ENCODE results near the gene HDAC4.

Gene HDAC4

DNA sequence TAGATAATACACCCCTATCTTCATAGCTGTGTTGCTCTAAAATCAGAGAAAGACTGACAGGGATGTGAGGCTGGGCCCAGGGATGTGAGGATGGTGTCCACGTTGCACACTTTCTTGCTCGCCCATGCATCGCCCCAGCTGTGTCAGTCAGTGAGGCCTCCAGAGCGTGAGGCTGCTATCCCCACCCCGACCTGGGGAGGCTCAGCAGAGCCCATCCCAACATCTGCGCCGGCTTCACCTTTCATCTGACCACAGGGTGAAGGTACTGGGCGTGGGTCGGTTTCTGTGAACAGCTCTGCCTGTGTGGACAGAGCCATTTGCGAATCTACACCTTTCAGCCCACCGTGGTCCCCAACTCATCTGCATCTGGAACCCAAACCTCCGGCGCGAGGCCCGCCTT, 255.7 kb downstream of the HDAC4 start:
- H3K36me3 ChIP-seq (ENCODE audit: control insufficient read depth in 2 of 2, insufficient read depth in 1 of 2, low read length in 2 of 2): peaks cover 0 to 28% of the 10 kb centered on the region in 2 experiments; a peak in 1 of 3 replicates
- H3K9me3 ChIP-seq (ENCODE audit: control insufficient read depth, insufficient read depth, low read depth, low read length): no peaks in the 10 kb centered on the region
- no peak for TF ChIP-seq ZNF239 (tag by site-specific recombination; IDR thresholded peaks at IDR 0.05)
- TF ChIP-seq, protein P1, sequence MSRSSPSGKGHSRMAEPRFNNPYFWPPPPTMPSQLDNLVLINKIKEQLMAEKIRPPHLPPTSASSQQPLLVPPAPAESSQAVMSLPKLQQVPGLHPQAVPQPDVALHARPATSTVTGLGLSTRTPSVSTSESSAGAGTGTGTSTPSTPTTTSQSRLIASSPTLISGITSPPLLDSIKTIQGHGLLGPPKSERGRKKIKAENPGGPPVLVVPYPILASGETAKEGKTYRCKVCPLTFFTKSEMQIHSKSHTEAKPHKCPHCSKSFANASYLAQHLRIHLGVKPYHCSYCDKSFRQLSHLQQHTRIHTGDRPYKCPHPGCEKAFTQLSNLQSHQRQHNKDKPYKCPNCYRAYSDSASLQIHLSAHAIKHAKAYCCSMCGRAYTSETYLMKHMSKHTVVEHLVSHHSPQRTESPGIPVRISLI (tag by site-specific recombination; IDR thresholded peaks at IDR 0.05): no peak
- TF ChIP-seq ZNF473 (tag by site-specific recombination; IDR thresholded peaks at IDR 0.05): no peak
- TF ChIP-seq ZNF555 (tag by site-specific recombination; conservative IDR thresholded peaks at IDR 0.05): no peak
- TF ChIP-seq, protein P2, sequence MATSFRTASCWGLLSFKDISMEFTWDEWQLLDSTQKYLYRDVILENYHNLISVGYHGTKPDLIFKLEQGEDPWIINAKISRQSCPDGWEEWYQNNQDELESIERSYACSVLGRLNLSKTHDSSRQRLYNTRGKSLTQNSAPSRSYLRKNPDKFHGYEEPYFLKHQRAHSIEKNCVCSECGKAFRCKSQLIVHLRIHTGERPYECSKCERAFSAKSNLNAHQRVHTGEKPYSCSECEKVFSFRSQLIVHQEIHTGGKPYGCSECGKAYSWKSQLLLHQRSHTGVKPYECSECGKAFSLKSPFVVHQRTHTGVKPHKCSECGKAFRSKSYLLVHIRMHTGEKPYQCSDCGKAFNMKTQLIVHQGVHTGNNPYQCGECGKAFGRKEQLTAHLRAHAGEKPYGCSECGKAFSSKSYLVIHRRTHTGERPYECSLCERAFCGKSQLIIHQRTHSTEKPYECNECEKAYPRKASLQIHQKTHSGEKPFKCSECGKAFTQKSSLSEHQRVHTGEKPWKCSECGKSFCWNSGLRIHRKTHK (tag by site-specific recombination; IDR thresholded peaks at IDR 0.05): no peak
- no peak for TF ChIP-seq ZNF621 (tag by site-specific recombination; IDR thresholded peaks at IDR 0.05)
- no peak for TF ChIP-seq GLIS2 (tag by site-specific recombination; IDR thresholded peaks at IDR 0.05)
- TF ChIP-seq ZNF37A (tag by site-specific recombination; IDR thresholded peaks at IDR 0.05): no peak
- no peak for TF ChIP-seq ZNF221 (tag by site-specific recombination; IDR thresholded peaks at IDR 0.05; ENCODE audit: borderline replicate concordance)
- TF ChIP-seq, protein P3, sequence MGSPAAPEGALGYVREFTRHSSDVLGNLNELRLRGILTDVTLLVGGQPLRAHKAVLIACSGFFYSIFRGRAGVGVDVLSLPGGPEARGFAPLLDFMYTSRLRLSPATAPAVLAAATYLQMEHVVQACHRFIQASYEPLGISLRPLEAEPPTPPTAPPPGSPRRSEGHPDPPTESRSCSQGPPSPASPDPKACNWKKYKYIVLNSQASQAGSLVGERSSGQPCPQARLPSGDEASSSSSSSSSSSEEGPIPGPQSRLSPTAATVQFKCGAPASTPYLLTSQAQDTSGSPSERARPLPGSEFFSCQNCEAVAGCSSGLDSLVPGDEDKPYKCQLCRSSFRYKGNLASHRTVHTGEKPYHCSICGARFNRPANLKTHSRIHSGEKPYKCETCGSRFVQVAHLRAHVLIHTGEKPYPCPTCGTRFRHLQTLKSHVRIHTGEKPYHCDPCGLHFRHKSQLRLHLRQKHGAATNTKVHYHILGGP (tag by site-specific recombination; IDR thresholded peaks at IDR 0.05): no peak
- TF ChIP-seq ZNF660 (tag by site-specific recombination; IDR thresholded peaks at IDR 0.05): no peak
- TF ChIP-seq ZSCAN23 (tag by site-specific recombination; IDR thresholded peaks at IDR 0.05): no peak
- no peak overlapping the region for H3K27ac ChIP-seq (ENCODE audit: extremely low read depth, low read depth, low read length)
- no peaks in the 10 kb centered on the region for H3K4me1 ChIP-seq (ENCODE audit: control insufficient read depth, insufficient read depth, low read length)
- ChIA-PET POLR2A (no interaction called here), CTCF (interaction anchor here (0.5 to 1.2 kb wide), 4 partner anchors 128 to 875 kb away, joined by 3 to 4 read pairs (median 4); no protein-coding TSS in a partner anchor)
- H3K4me3 ChIP-seq (ENCODE audit: low read depth, low read length): no peak overlapping the region

DNA sequence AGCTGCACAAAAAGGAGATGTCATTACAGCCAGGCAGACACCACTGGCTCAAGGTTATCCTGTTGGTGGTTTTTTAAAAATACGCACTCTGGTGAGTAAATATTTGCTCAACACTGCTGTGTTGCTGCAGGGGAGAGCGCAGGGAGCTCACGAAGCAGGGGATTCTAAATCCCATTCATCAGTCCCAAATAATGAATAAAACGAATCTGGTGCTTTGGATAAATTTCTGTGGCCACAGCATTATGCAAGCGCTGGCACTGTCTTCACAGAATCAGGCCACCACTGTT, 256.2 kb downstream of the HDAC4 start:
- no peak overlapping the region for H3K4me3 ChIP-seq (ENCODE audit: low read depth, low read length)
- POLR2A ChIA-PET: interaction anchor here (0.9 kb wide), 1 partner anchor 256 kb away, joined by 3 read pairs; the partner anchor contains the start of gene HDAC4
- no peaks in the 10 kb centered on the region for H3K9me3 ChIP-seq (ENCODE audit: control insufficient read depth, insufficient read depth, low read depth, low read length)
- CTCF ChIA-PET: interaction anchor here (0.5 to 1.5 kb wide), 8 partner anchors 13 to 876 kb away, joined by 3 to 12 read pairs (median 4); no protein-coding TSS in a partner anchor
- TF ChIP-seq ZNF610 (tag by site-specific recombination; IDR thresholded peaks at IDR 0.05; ENCODE audit: borderline replicate concordance) (no peak), ZNF114 (tag by site-specific recombination; IDR thresholded peaks at IDR 0.05) (no peak), ZIC2 (tag by site-specific recombination; IDR thresholded peaks at IDR 0.05) (no peak), ZNF677 (tag by site-specific recombination; IDR thresholded peaks at IDR 0.05) (no peak), ZNF311 (tag by site-specific recombination; IDR thresholded peaks at IDR 0.05; ENCODE audit: borderline replicate concordance) (no peak), ZNF366 (tag by site-specific recombination; conservative IDR thresholded peaks at IDR 0.05) (no peak), ZNF274 (IDR thresholded peaks at IDR 0.05; ENCODE audit: low read length) (no peak), ZNF274 (tag by site-specific recombination; IDR thresholded peaks at IDR 0.05; ENCODE audit: borderline replicate concordance) (no peak), ZNF341 (tag by site-specific recombination; IDR thresholded peaks at IDR 0.05; ENCODE audit: low read depth) (no peak), SETDB1 (IDR thresholded peaks at IDR 0.05; ENCODE audit: insufficient read length, low read length) (no peak), ZNF843 (tag by site-specific recombination; IDR thresholded peaks at IDR 0.05) (no peak)
- TF ChIP-seq, protein P4, sequence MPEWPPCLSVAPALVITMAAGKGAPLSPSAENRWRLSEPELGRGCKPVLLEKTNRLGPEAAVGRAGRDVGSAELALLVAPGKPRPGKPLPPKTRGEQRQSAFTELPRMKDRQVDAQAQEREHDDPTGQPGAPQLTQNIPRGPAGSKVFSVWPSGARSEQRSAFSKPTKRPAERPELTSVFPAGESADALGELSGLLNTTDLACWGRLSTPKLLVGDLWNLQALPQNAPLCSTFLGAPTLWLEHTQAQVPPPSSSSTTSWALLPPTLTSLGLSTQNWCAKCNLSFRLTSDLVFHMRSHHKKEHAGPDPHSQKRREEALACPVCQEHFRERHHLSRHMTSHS (tag by site-specific recombination; IDR thresholded peaks at IDR 0.05): no peak
- TF ChIP-seq, protein P5, sequence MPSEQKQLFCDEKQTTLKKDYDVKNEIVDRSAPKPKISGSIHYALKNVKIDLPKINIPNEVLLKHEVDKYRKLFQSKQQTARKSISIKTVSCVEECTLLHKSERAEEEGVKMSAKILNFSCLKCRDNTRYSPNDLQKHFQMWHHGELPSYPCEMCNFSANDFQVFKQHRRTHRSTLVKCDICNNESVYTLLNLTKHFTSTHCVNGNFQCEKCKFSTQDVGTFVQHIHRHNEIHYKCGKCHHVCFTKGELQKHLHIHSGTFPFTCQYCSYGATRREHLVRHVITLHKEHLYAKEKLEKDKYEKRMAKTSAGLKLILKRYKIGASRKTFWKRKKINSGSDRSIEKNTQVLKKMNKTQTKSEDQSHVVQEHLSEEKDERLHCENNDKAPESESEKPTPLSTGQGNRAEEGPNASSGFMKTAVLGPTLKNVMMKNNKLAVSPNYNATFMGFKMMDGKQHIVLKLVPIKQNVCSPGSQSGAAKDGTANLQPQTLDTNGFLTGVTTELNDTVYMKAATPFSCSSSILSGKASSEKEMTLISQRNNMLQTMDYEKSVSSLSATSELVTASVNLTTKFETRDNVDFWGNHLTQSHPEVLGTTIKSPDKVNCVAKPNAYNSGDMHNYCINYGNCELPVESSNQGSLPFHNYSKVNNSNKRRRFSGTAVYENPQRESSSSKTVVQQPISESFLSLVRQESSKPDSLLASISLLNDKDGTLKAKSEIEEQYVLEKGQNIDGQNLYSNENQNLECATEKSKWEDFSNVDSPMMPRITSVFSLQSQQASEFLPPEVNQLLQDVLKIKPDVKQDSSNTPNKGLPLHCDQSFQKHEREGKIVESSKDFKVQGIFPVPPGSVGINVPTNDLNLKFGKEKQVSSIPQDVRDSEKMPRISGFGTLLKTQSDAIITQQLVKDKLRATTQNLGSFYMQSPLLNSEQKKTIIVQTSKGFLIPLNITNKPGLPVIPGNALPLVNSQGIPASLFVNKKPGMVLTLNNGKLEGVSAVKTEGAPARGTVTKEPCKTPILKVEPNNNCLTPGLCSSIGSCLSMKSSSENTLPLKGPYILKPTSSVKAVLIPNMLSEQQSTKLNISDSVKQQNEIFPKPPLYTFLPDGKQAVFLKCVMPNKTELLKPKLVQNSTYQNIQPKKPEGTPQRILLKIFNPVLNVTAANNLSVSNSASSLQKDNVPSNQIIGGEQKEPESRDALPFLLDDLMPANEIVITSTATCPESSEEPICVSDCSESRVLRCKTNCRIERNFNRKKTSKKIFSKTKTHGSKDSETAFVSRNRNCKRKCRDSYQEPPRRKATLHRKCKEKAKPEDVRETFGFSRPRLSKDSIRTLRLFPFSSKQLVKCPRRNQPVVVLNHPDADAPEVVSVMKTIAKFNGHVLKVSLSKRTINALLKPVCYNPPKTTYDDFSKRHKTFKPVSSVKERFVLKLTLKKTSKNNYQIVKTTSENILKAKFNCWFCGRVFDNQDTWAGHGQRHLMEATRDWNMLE (tag by site-specific recombination; conservative IDR thresholded peaks at IDR 0.05; ENCODE audit: low read depth): no peak
- H3K27ac ChIP-seq (ENCODE audit: extremely low read depth, low read depth, low read length): no peak overlapping the region
- H3K4me1 ChIP-seq (ENCODE audit: control insufficient read depth, insufficient read depth, low read length): no peaks in the 10 kb centered on the region
- H3K36me3 ChIP-seq (ENCODE audit: control insufficient read depth in 2 of 2, insufficient read depth in 1 of 2, low read length in 2 of 2): peaks cover 0 to 28% of the 10 kb centered on the region in 2 experiments; a peak in 1 of 3 replicates
